Measurements from ENCODE around the gene APOC4.

The APOC4 gene

DNA sequence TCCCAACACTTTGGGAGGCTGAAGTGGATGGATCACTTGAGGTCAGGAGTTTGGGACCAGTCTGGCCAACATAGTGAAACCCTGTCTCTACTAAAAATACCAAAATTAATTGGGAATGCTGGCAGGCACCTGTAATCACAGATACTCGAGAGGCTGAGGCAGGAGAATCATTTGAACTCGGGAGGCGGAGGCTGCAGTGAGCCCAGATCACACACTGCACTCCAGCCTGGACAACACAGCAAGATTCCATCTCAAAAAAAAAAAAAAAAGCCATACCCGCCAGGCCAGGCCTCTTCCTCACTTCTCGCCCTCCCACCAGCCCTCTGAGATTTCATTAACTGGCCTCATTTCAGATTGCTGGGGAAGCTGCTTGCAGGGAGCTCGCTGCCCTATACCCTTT is 51.5 kb downstream of the APOC4 start:
- DNase-seq (ENCODE audit: low read depth in 2 of 2) = no peak

DNA sequence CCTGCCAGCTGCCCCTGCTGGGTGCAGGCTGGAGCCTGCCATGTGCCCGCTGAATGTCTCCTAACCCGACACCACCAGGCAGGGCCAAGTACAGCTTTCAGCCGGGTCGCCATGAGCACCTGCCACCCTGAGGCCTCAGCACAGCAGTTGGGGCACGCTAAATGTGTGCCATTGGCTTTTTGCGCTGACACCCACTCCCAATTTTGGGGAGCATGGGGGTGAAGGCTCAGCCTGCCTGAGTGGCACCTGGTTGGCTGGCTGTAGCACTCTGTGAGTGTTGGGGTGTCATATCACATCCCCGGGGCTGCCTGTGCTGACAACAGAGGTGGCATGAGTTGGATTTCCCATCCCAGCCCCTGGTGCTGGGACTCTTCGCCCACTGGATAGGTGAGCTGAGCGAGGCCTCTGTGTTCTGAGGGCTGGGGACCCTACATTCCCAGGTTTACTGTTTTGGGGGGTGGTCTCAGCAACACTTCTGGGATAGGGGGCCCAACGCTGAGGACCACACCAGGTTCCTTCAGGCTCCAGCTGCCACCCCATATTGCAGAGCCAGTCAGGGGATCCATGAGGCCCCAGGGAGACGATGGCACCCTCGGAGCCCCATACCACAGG is 52.0 kb downstream of the APOC4 start:
- DNase-seq (ENCODE audit: low read depth in 2 of 2) = no peak

All from stimulated activated CD4-positive, alpha-beta T cell treated with anti-CD3 and anti-CD28 coated beads, Interleukin-4, amount 100 ng/mL, for 48 hours (primary cell).